HepG2 (cell line): ENCODE data around the gene CCL18. TPM values are rescaled to one million over a fixed set of nuclear protein-coding genes. Genes with fewer than 3 reads are reported as not detected.
A peak's percentile ranks its signal among the peaks of the same experiment; 100 is the strongest.
"Not testable (repeated sequence)": the region's sequence is repeated elsewhere in the genome, so short reads cannot be mapped to it uniquely, and the experiment has no call there.

Experiments
- ATAC-seq: fragments of 200-7000 bp; cut with Tn5 transposase; 3 replicates; pipeline ENCODE4 v1.9.1; 2020; ENCODE audit warnings: mild to moderate bottlenecking, moderate library complexity
- BruUV-seq: library from RNA; stranded (reverse); fragments of 400-500 nt; replicated peaks from 2 replicates; lab custom pipeline; 2021; lab: Mats Ljungman, UMichigan
- CTCF ChIA-PET: fragments of 300-600 bp; formaldehyde crosslinking; extraction: SDS; loops from one replicate; lab custom pipeline; 2021; ENCODE audit warnings: low total read pairs, inconsistent platforms, low intra/inter-chr PET ratio; lab: Yijun Ruan, JAX
- POLR2A ChIA-PET: fragments of 350-600 bp; sonication (Branson Sonifier 250); formaldehyde crosslinking; loops from one replicate; lab custom pipeline; 2020; ENCODE audit warnings: antibody characterized with exemption, inconsistent platforms; lab: Yijun Ruan, JAX
- DNase-seq: peaks from one replicate; pipeline ENCODE4 v3.0.0-alpha.2; 2015; ENCODE audit warnings: low spot score
- FAIRE-seq: peaks from 3 replicates; lab custom pipeline; 2011; peaks lifted over from hg19 to GRCh38; lab: Jason Lieb, UNC
- H2AFZ ChIP-seq: one replicate; pipeline ENCODE4 v1.6.1; 2011; ENCODE audit warnings: low read length, inconsistent platforms
- H3K27ac ChIP-seq: fragments of 300-600 bp; 3 replicates; pipeline ENCODE4 v1.8.0; 2011; ENCODE audit warnings: mixed run types, mild to moderate bottlenecking, mixed read lengths, low read length, inconsistent platforms; ENCODE audit not compliant: insufficient read depth; ENCODE audit errors: extremely low read length
- H3K27me3 ChIP-seq, 2 experiments: fragments of 200-600 bp in 1 of 2; 2 replicates in 1 of 2; 3 replicates in 1 of 2; pipeline versions ENCODE4 v1.6.0 to v1.8.0; 2011; ENCODE audit warnings: low read length in 2 of 2, mild to moderate bottlenecking in 2 of 2, moderate library complexity in 2 of 2, inconsistent platforms in 1 of 2; ENCODE audit not compliant: insufficient read depth in 2 of 2, control insufficient read depth in 1 of 2
- H3K36me3 ChIP-seq, 2 experiments: fragments of 200-600 bp in 1 of 2; replicated peaks in 1 of 2; 2 replicates in 1 of 2; 3 replicates in 1 of 2; pipeline versions ENCODE4 v1.5.1 to v1.8.0; 2011; ENCODE audit warnings: low read length in 2 of 2, inconsistent platforms in 1 of 2; ENCODE audit not compliant: insufficient read depth in 2 of 2, control insufficient read depth in 1 of 2
- H3K4me1 ChIP-seq: 2 replicates; pipeline ENCODE4 v1.5.1; 2012; ENCODE audit warnings: low read length, inconsistent platforms; ENCODE audit not compliant: insufficient read depth
- H3K4me2 ChIP-seq: 2 replicates; pipeline ENCODE4 v1.6.0; 2011; ENCODE audit warnings: low read depth, low read length, inconsistent platforms
- H3K4me3 ChIP-seq, 3 experiments: fragments of 200-600 bp in 1 of 3; sonication (generic), shearing (Covaris generic) in 1 of 3; replicated peaks in 1 of 3; 2 replicates each; pipeline ENCODE4 v1.5.1; 2011 to 2016; ENCODE audit warnings: low read length in 3 of 3, inconsistent platforms in 2 of 3, low read depth in 2 of 3, mild to moderate bottlenecking in 2 of 3, control low read depth in 1 of 3, mixed read lengths in 1 of 3; ENCODE audit not compliant: insufficient read depth in 1 of 3
- H3K79me2 ChIP-seq: one replicate; pipeline ENCODE4 v1.6.1; 2011; ENCODE audit warnings: low read length, inconsistent platforms; ENCODE audit not compliant: insufficient read depth
- H3K9ac ChIP-seq: 2 replicates; pipeline ENCODE4 v1.6.0; 2011; ENCODE audit warnings: mild to moderate bottlenecking, low read depth, low read length, inconsistent platforms; ENCODE audit not compliant: insufficient read depth
- H3K9me3 ChIP-seq: 2 replicates; pipeline ENCODE4 v1.5.1; 2012; ENCODE audit warnings: mild to moderate bottlenecking, low read length
- H4K20me1 ChIP-seq: 2 replicates; pipeline ENCODE4 v1.6.0; 2011; ENCODE audit warnings: inconsistent platforms, mild to moderate bottlenecking, low read length, moderate library complexity; ENCODE audit not compliant: insufficient read depth
- ARNTL ChIP-seq: sonication (generic); formaldehyde crosslinking; IDR thresholded peaks from 2 replicates; pipeline ENCODE4 v1.4.0; 2020; ENCODE audit warnings: mild to moderate bottlenecking, missing genetic modification reagents
- CEBPB ChIP-seq: IDR thresholded peaks from 2 replicates; pipeline ENCODE4 v1.6.1; 2011; ENCODE audit warnings: low read depth, low read length, improper control_type of control experiment, borderline replicate concordance
- CEBPG ChIP-seq: IDR thresholded peaks from 2 replicates; pipeline ENCODE4 v1.6.1; 2016
- EED ChIP-seq: sonication (generic); formaldehyde crosslinking; IDR thresholded peaks from 2 replicates; pipeline ENCODE4 v1.5.0; 2020; ENCODE audit warnings: mild to moderate bottlenecking, missing genetic modification reagents
- FOXA3 ChIP-seq: IDR thresholded peaks from 2 replicates; pipeline ENCODE4 v1.6.1; 2016; ENCODE audit warnings: missing genetic modification reagents, missing compliant biosample characterization
- MAFG ChIP-seq: sonication (generic); formaldehyde crosslinking; IDR thresholded peaks from 2 replicates; pipeline ENCODE4 v1.5.1; 2020; ENCODE audit warnings: mild to moderate bottlenecking, missing genetic modification reagents
- ZFAT ChIP-seq: sonication (generic); formaldehyde crosslinking; conservative IDR thresholded peaks from 2 replicates; pipeline ENCODE4 v1.8.1; 2023; ENCODE audit warnings: missing genetic modification reagents, inconsistent platforms
- ZMAT3 ChIP-seq: sonication (generic); formaldehyde crosslinking; conservative IDR thresholded peaks from 2 replicates; pipeline ENCODE4 v1.7.0; 2021; ENCODE audit warnings: missing genetic modification reagents
- ZNF143 ChIP-seq: sonication (generic); formaldehyde crosslinking; IDR thresholded peaks from 2 replicates; pipeline ENCODE4 v1.4.0; 2020; ENCODE audit warnings: missing genetic modification reagents
- WGBS: methylation state at CpG from one replicate; pipeline ENCODE4 v1.1.6; 2017; ENCODE audit warnings: low lambda C conversion rate; 5-methylcytosine and 5-hydroxymethylcytosine counted together
- in situ Hi-C: cut with HindIII; loops from 2 replicates; pipeline ENCODE4 v1.10.0; 2017; ENCODE audit warnings: low pct_unique_long_range_greater_than_20kb; ENCODE audit not compliant: extremely low pct_ligation_motif_present
- intact Hi-C: fragments of 100-400 bp; cut with micrococcal nuclease; formaldehyde crosslinking; loops from one replicate; pipeline ENCODE4 v1.10.0; 2022; ENCODE audit not compliant: unreplicated experiment
- polyA plus RNA-seq, 8 experiments: library from polyadenylated mRNA; depleted of rRNA in 3 of 8; stranded (reverse) in 7 of 8; unstranded in 1 of 8; fragments of >200 nt; fragmentation: Illumina TruSeq in 4 of 8; extraction: Trizol in 4 of 8; gene quantifications; 2 replicates each; pipeline versions ENCODE4 v1.2.1 to v1.2.3, GENCODE V29; 2011 to 2016; ENCODE audit warnings: low read depth in 4 of 8, missing spikeins in 1 of 8, mixed read lengths in 1 of 8; ENCODE audit not compliant: insufficient read depth in 1 of 8
- total RNA-seq, 5 experiments: library from RNA; depleted of rRNA; stranded (reverse); fragments of >200 nt; fragmentation: Illumina TruSeq; extraction: Trizol; gene quantifications; 2 replicates each; pipeline ENCODE4 v1.2.3, GENCODE V29; 2016; ENCODE audit warnings: low read depth in 1 of 5
- TF ChIP-seq, protein P1 (sequence below): sonication (generic); formaldehyde crosslinking; IDR thresholded peaks from 2 replicates; pipeline ENCODE4 v1.4.0; 2020; ENCODE audit warnings: missing genetic modification reagents, borderline replicate concordance
- TF ChIP-seq, protein P2 (sequence below): sonication (generic); formaldehyde crosslinking; IDR thresholded peaks from 2 replicates; pipeline ENCODE4 v1.4.0; 2020; ENCODE audit warnings: missing genetic modification reagents

The CCL18 gene
- total and polyA plus RNA-seq, 2 of the 13 experiments (the other 11 are each of a cell fraction or from before 2014, with no cell fraction given), result not detected

DNA sequence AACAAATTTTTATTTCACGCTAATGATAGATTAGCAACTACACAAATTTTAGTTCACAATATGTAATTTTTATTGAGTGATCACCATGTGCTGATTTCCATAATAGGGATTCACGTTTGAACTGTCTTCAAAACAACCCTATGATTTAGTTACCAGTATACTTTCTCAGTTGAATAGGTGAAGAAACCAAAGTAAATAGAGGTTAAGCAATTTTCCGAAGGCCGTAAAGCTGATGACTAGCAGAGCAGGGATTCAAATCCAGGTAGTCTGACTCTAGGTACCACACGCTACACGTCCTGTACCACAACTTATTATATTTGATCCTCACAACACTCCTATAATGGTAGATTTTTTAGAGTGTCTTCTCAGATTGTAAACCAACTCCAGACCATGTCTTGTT, 28.6 kb downstream of the CCL18 start:
- BruUV-seq, H3K27me3 ChIP-seq, H3K4me2 ChIP-seq, ATAC-seq, in situ Hi-C loops, H3K27ac ChIP-seq, H3K79me2 ChIP-seq, H3K9ac ChIP-seq, H3K9me3 ChIP-seq, H4K20me1 ChIP-seq, POLR2A ChIA-PET, FAIRE-seq, H3K4me3 ChIP-seq, H2AFZ ChIP-seq, CTCF ChIA-PET, DNase-seq, H3K36me3 ChIP-seq, intact Hi-C loops, H3K4me1 ChIP-seq: not testable (repeated sequence)
- peak; percentile 61; the same call in 1 of the 2 replicates for TF ChIP-seq FOXA3
- peak; percentile 41; the same call in 1 of the 2 replicates for TF ChIP-seq CEBPG (CRISPR knock-in tag)
- peak; percentile 53; the same call in 1 of the 2 replicates for TF ChIP-seq CEBPB
- WGBS, result 9% methylated on average over 6 of the region's 6 CpGs

DNA sequence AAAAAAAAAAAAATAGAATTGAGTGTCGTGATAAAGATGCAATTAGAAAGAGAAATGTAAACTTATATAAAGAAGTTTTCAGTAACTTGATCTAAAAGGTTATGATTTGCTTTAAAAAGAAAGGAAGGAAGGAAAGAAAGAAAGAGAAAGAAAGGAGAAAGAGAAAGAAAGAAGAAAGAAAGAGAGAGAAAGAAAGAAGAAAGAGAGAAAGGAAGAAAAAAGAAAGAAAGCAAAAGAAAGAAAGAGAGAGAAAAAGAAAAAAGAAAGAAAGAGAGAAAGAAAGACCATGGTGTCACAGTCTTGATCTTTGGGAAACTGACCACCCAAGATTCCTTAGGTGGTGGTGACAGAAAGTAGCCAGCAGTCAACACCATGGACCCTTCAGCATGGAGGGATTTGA, 30.2 kb downstream of the CCL18 start:
- ChIA-PET CTCF (no interaction called here), POLR2A (no interaction called here)
- ATAC-seq, result no peak
- Histone ChIP-seq H3K27me3 (no peaks in the 10 kb centered on the region), H3K9me3 (no peaks in the 10 kb centered on the region), H3K4me3 (no peak overlapping the region), H3K4me1 (no peaks in the 10 kb centered on the region), H3K79me2 (no peaks in the 10 kb centered on the region), H3K9ac (no peak overlapping the region), H3K36me3 (no peaks in the 10 kb centered on the region), H2AFZ (no peak overlapping the region), H3K4me2 (no peak overlapping the region), H3K27ac (no peak overlapping the region), H4K20me1 (no peaks in the 10 kb centered on the region)
- TF ChIP-seq ZMAT3 (CRISPR knock-in tag) (no peak), ZNF143 (CRISPR knock-in tag) (no peak), ARNTL (CRISPR knock-in tag) (no peak), EED (CRISPR knock-in tag) (no peak), ZFAT (CRISPR knock-in tag) (no peak), MAFG (CRISPR knock-in tag) (no peak)
- TF ChIP-seq, protein P1, sequence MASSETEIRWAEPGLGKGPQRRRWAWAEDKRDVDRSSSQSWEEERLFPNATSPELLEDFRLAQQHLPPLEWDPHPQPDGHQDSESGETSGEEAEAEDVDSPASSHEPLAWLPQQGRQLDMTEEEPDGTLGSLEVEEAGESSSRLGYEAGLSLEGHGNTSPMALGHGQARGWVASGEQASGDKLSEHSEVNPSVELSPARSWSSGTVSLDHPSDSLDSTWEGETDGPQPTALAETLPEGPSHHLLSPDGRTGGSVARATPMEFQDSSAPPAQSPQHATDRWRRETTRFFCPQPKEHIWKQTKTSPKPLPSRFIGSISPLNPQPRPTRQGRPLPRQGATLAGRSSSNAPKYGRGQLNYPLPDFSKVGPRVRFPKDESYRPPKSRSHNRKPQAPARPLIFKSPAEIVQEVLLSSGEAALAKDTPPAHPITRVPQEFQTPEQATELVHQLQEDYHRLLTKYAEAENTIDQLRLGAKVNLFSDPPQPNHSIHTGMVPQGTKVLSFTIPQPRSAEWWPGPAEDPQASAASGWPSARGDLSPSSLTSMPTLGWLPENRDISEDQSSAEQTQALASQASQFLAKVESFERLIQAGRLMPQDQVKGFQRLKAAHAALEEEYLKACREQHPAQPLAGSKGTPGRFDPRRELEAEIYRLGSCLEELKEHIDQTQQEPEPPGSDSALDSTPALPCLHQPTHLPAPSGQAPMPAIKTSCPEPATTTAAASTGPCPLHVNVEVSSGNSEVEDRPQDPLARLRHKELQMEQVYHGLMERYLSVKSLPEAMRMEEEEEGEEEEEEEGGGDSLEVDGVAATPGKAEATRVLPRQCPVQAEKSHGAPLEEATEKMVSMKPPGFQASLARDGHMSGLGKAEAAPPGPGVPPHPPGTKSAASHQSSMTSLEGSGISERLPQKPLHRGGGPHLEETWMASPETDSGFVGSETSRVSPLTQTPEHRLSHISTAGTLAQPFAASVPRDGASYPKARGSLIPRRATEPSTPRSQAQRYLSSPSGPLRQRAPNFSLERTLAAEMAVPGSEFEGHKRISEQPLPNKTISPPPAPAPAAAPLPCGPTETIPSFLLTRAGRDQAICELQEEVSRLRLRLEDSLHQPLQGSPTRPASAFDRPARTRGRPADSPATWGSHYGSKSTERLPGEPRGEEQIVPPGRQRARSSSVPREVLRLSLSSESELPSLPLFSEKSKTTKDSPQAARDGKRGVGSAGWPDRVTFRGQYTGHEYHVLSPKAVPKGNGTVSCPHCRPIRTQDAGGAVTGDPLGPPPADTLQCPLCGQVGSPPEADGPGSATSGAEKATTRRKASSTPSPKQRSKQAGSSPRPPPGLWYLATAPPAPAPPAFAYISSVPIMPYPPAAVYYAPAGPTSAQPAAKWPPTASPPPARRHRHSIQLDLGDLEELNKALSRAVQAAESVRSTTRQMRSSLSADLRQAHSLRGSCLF (CRISPR knock-in tag), result no peak
- TF ChIP-seq, protein P2, sequence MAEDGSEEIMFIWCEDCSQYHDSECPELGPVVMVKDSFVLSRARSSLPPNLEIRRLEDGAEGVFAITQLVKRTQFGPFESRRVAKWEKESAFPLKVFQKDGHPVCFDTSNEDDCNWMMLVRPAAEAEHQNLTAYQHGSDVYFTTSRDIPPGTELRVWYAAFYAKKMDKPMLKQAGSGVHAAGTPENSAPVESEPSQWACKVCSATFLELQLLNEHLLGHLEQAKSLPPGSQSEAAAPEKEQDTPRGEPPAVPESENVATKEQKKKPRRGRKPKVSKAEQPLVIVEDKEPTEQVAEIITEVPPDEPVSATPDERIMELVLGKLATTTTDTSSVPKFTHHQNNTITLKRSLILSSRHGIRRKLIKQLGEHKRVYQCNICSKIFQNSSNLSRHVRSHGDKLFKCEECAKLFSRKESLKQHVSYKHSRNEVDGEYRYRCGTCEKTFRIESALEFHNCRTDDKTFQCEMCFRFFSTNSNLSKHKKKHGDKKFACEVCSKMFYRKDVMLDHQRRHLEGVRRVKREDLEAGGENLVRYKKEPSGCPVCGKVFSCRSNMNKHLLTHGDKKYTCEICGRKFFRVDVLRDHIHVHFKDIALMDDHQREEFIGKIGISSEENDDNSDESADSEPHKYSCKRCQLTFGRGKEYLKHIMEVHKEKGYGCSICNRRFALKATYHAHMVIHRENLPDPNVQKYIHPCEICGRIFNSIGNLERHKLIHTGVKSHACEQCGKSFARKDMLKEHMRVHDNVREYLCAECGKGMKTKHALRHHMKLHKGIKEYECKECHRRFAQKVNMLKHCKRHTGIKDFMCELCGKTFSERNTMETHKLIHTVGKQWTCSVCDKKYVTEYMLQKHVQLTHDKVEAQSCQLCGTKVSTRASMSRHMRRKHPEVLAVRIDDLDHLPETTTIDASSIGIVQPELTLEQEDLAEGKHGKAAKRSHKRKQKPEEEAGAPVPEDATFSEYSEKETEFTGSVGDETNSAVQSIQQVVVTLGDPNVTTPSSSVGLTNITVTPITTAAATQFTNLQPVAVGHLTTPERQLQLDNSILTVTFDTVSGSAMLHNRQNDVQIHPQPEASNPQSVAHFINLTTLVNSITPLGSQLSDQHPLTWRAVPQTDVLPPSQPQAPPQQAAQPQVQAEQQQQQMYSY (CRISPR knock-in tag), result no peak
- WGBS, result 3% methylated on average over 1 of the region's 1 CpG
- no peak for DNase-seq
- no peak for FAIRE-seq
- in situ Hi-C loops, result no loop called here
- intact Hi-C loops, result no loop called here
- BruUV-seq, result no TSS peak
